Hippocampal formation (tissue), 2 donors: Measurements from ENCODE around the gene RAD51C.
"Not testable (repeated sequence)": the region's sequence is repeated elsewhere in the genome, so short reads cannot be mapped to it uniquely, and the experiment has no call there.

Experiments used
- DNase-seq, 2 donors: peaks; one replicate each; lab custom pipeline; 2025; lab: John Stamatoyannopoulos, UW

The RAD51C gene

GRCh38 chr17:58734811-58735210, 42.4 kb downstream of the RAD51C start:
- DNase-seq = no peak

- no peak for DNase-seq
These were observed 48.8 kb downstream of the RAD51C start for GRCh38 chr17:58741121-58741625.

DNA sequence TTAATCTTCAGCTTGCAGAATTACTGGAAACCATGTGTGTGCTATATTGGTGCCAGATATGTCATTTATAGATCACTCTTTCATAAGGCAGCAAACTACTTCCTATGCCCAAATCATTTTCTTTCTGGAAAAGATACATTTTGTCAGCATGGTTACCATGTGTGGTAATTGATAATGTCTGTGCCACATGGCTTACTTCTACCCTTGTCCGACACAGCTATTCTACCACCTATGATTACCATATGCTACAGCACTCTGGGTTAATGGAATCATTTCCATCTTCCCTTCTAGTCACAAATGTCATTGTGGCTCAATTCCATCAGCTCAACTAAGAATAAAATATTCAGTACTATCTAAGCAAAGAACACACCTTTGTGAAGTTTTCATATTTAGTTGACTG, 55.3 kb downstream of the RAD51C start:
- no peak for DNase-seq

- DNase-seq = not testable (repeated sequence)
These were observed 57.2 kb downstream of the RAD51C start for GRCh38 chr17:58749627-58750026.

- DNase-seq = no peak
These were observed 60.6 kb downstream of the RAD51C start for GRCh38 chr17:58753026-58753425.

- no peak for DNase-seq
These were observed 62.8 kb downstream of the RAD51C start for GRCh38 chr17:58755269-58755576.

DNA sequence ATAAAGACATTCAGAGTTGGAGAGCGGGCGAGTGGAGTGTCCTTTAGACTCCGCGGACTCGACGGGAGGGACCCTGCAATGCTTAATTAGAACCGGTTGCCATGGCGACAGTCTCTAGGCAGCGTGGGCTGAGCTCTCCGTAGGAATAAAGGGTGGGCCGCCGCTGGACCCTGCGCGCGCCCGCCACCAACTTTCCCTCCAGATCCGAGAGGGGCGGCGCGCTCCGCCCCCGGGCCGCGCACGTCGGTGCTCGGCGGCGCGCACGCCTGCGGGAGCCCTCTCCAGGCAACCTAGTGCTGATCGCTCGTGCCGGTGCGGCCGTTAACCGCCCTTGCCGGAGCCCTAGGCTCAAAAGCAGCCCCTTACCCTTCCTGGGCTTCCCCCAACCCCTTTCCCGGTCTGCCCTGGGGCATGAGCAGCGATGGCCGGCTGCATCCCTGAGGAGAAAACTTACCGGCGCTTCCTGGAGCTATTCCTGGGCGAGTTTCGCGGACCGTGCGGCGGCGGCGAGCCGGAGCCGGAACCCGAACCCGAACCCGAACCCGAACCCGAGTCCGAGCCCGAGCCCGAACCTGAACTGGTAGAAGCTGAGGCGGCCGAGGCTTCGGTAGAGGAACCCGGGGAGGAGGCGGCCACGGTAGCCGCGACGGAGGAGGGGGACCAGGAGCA, 63.3 kb downstream of the RAD51C start, which contains the start of gene PPM1E:
TSS of gene PPM1E (plus strand) at position 278 of the 669 bp plus-strand sequence.
- DNase-seq = peak; percentile 22 to 31

GRCh38 chr17:58756246-58757161, 64.1 kb downstream of the RAD51C start:
- DNase-seq = no peak

DNA sequence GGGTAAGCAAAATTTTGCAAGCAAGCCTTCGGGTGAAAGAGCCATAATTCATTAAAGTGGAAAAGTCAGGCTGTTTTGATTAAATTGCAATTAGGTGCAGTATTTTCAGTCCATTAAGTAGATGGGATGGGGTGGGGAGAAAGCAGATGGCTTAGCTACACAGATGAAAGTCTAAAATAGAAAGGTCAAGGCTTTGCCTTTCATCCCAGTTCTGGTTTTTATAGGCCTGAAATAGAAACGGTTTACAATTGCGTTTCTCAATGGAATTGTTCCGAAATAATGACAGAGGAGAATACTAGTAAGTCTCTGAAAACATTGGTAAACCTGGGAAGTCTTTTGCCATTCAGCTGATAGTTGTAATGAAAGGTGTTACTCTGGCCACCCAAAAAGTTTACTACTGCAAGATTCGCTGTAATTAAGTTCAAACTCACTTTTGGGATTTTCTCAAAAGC, 64.8 kb downstream of the RAD51C start:
- no peak for DNase-seq

- no peak for DNase-seq
These were observed 66.5 kb downstream of the RAD51C start for GRCh38 chr17:58758890-58759289.

- no peak for DNase-seq
These were observed 67.1 kb downstream of the RAD51C start for GRCh38 chr17:58759522-58759921.

GRCh38 chr17:58760248-58760647, 67.8 kb downstream of the RAD51C start:
- DNase-seq = no peak

DNA sequence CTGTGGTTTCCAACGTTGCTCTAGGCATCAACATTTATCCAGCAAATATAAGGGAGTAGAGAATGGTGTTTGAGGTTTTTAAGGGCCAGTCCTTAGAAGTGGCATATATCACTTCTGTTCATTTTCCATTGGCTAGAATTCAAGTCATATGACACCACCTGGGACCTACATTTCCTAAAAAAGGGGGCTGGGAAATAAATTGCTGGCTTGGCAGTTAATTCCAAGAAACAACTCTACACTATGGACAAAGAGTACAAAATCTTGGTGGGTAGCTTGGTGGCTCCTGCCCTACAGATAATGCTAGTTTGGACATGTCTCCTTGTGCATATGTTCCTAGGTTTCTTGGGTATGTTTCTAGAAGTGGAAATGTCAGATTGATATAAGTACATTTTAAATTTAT, 70.9 kb downstream of the RAD51C start:
- DNase-seq = no peak

GRCh38 chr17:58764373-58764772, 72.0 kb downstream of the RAD51C start:
- DNase-seq = no peak

- not testable (repeated sequence) for DNase-seq
These were observed 86.1 kb downstream of the RAD51C start for GRCh38 chr17:58778482-58778881.

DNA sequence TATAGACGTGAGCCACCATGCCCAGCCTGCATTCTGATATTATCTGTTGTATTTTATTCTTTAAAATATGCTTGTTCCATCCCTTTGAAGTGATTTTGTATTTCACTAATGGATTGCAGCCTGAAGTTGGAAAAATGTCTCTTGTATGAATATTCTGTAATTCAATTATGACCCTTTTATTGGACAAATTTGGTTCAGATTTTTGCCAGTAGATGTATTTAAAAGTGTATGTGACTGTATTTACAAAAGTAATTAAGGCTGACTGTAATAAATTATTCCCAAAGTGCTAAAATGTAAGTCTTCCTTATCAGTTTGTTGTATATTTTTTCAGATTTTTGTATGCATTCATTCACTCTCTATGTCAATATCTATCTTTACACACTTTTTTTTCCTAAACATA, 87.0 kb downstream of the RAD51C start:
- no peak for DNase-seq

- DNase-seq = no peak
These were observed 91.0 kb downstream of the RAD51C start for GRCh38 chr17:58783380-58783779.

DNA sequence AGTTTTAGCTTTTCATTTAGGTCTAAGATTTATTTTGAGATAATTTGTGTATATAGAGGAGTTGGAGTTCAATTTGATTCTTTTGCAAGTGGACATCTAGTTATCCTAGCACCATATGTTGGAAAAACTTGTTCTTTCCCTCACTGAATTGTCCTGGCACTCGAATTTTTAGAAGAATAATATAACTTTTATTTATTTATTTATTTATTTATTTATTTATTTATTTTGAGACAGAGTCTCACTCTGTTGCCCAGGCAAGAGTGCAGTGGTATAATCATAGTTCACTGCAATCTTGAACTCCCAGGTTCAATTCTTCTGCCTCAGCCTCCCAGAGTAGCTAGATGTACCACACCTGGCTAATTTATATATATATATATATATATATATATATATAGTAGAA, 92.7 kb downstream of the RAD51C start:
- DNase-seq = no peak
